ENCODE measurements around the gene GNG12. TPM values are rescaled to one million over a fixed set of nuclear protein-coding genes. Genes with fewer than 3 reads are reported as not detected.

Gene GNG12
- total and polyA plus RNA-seq, 2 donors (not counting 3 experiments of a cell fraction or from before 2014, with no cell fraction given), result 107 to 152 TPM

DNA sequence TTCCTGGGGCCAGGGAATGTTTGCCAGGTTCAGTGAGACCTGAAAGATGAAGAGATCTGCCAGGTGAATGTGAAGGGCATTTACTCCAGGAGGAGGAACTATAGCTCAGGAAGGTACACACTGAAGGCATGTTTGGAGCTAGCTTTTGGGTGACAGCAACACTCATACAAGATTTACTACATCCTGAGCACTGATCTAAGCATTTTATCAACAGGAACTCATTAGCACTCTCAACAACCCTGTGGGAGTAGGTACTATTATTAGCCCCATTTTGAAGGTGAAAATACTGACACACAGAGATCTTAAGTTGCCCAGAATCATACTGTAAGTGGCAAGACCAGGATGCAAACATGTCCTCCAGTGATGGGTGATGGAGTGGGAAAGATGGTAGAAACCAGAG is 141.6 kb downstream of the GNG12 start:
- POLR2A ChIA-PET, result interaction anchor here (0.6 to 0.7 kb wide), 2 partner anchors 30 to 434 kb away, joined by 3 to 7 read pairs; no protein-coding TSS in a partner anchor
- no peak for TF ChIP-seq EZH2 (IDR thresholded peaks at IDR 0.05; ENCODE audit: borderline replicate concordance, low read depth, low read length, severe bottlenecking)
- TF ChIP-seq GATA2 (IDR thresholded peaks at IDR 0.05; ENCODE audit: insufficient read depth, insufficient read length, low read depth, low read length), result no peak
- no peak for TF ChIP-seq POLR2A (IDR thresholded peaks at IDR 0.05; ENCODE audit: low read depth, low read length)
- TF ChIP-seq, protein P1, sequence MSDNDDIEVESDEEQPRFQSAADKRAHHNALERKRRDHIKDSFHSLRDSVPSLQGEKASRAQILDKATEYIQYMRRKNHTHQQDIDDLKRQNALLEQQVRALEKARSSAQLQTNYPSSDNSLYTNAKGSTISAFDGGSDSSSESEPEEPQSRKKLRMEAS (IDR thresholded peaks at IDR 0.05; ENCODE audit: insufficient read depth, insufficient read length), result no peak
- no peak for TF ChIP-seq JUN (IDR thresholded peaks at IDR 0.05; ENCODE audit: borderline replicate concordance, insufficient read depth, insufficient read length, low read depth)
- no peak for TF ChIP-seq FOS (IDR thresholded peaks at IDR 0.05; ENCODE audit: borderline replicate concordance, insufficient read depth, low read length)
- no peak for TF ChIP-seq MYC (IDR thresholded peaks at IDR 0.05; ENCODE audit: low read depth, low read length)
- TF ChIP-seq, protein P2, sequence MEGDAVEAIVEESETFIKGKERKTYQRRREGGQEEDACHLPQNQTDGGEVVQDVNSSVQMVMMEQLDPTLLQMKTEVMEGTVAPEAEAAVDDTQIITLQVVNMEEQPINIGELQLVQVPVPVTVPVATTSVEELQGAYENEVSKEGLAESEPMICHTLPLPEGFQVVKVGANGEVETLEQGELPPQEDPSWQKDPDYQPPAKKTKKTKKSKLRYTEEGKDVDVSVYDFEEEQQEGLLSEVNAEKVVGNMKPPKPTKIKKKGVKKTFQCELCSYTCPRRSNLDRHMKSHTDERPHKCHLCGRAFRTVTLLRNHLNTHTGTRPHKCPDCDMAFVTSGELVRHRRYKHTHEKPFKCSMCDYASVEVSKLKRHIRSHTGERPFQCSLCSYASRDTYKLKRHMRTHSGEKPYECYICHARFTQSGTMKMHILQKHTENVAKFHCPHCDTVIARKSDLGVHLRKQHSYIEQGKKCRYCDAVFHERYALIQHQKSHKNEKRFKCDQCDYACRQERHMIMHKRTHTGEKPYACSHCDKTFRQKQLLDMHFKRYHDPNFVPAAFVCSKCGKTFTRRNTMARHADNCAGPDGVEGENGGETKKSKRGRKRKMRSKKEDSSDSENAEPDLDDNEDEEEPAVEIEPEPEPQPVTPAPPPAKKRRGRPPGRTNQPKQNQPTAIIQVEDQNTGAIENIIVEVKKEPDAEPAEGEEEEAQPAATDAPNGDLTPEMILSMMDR (IDR thresholded peaks at IDR 0.05; ENCODE audit: extremely low read depth in 1 of 2, insufficient read depth in 1 of 2, low read depth in 1 of 2, low read length in 2 of 2), result no peak
- TF ChIP-seq POLR2AphosphoS5 (IDR thresholded peaks at IDR 0.05; ENCODE audit: insufficient read depth, low read depth, low read length), result no peak
- Histone ChIP-seq H3K9me1 (replicated peaks; ENCODE audit: control insufficient read depth, extremely low read depth, insufficient read depth, low read length) (no peaks in the 10 kb centered on the region), H3K36me3 (ENCODE audit: control insufficient read depth in 2 of 2, extremely low read depth in 1 of 2, insufficient read depth in 2 of 2, low read length in 2 of 2) (peaks cover 0 to 8% of the 10 kb centered on the region in 2 experiments), H3K4me2 (ENCODE audit: insufficient read depth, low read length) (no peak overlapping the region), H4K20me1 (replicated peaks; ENCODE audit: control insufficient read depth, extremely low read depth, insufficient read depth, low read length) (no peaks in the 10 kb centered on the region), H3K27ac (ENCODE audit: insufficient read depth, low read depth, low read length) (no peak overlapping the region), H2AFZ (ENCODE audit: low read depth, low read length) (no peak overlapping the region), H3K4me3 (replicated peaks in 1 of 3; ENCODE audit: insufficient read depth in 1 of 3, low read depth in 1 of 3, low read length in 3 of 3) (no peak overlapping the region), H3K9me3 (replicated peaks; ENCODE audit: control insufficient read depth, insufficient read depth, low read length) (no peaks in the 10 kb centered on the region), H3K4me1 (ENCODE audit: control insufficient read depth, extremely low read depth, insufficient read depth, low read length) (peaks cover 20% of the 10 kb centered on the region), H3K79me2 (ENCODE audit: control insufficient read depth, insufficient read depth, low read length) (peaks cover 7% of the 10 kb centered on the region), H3K27me3 (ENCODE audit: control insufficient read depth in 2 of 2, insufficient read depth in 2 of 2, low read length in 2 of 2) (no peaks in the 10 kb centered on the region), H3K9ac (replicated peaks; ENCODE audit: extremely low read depth, insufficient read depth, low read length) (no peak overlapping the region)
- dilution Hi-C loops (cut with MboI; ENCODE audit: extremely low pct_ligation_motif_present, low sequenced_read_pairs) (no loop called here), intact Hi-C loops (cut with micrococcal nuclease) (no loop called here)
- DNase-seq (ENCODE audit: low read depth, low spot score), result no peak
- CTCF ChIA-PET, result interaction anchor here (0.5 to 5.5 kb wide), 9 partner anchors 9 to 403 kb away, joined by 3 to 39 read pairs (median 8); no protein-coding TSS in a partner anchor
- FAIRE-seq, result no peak
- BruUV-seq (replicated peaks), result no TSS peak
